ENCODE measurements around the gene CGN.

DNA sequence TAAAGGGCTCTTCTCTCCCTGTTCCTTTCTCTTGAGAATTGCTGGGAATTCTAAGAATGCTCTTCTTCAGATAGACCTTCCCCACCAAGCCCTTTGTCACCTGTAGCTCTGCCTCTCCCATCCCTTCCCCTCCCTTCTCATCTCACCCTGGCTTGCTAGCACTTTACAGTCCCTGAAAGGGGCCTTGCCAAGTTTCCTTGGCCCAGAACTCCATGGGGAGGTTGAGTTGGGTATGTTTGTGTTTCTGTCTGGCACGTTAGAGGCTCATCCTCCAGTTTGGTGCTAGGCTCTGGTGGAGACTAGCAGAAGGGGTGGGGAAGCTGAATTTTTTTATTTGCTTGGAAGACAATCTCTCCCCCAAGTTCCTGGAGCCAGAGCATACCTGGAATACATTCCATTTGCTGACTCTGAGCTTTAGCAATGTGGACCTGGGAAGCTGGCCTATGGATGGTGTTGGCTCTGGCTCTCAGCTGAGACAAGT, 4.9 kb downstream of the CGN start:
- TF ChIP-seq, protein P1, sequence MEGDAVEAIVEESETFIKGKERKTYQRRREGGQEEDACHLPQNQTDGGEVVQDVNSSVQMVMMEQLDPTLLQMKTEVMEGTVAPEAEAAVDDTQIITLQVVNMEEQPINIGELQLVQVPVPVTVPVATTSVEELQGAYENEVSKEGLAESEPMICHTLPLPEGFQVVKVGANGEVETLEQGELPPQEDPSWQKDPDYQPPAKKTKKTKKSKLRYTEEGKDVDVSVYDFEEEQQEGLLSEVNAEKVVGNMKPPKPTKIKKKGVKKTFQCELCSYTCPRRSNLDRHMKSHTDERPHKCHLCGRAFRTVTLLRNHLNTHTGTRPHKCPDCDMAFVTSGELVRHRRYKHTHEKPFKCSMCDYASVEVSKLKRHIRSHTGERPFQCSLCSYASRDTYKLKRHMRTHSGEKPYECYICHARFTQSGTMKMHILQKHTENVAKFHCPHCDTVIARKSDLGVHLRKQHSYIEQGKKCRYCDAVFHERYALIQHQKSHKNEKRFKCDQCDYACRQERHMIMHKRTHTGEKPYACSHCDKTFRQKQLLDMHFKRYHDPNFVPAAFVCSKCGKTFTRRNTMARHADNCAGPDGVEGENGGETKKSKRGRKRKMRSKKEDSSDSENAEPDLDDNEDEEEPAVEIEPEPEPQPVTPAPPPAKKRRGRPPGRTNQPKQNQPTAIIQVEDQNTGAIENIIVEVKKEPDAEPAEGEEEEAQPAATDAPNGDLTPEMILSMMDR (IDR thresholded peaks at IDR 0.05; ENCODE audit: insufficient read depth, low read length), result no peak
- TF ChIP-seq POLR2AphosphoS5 (IDR thresholded peaks at IDR 0.05; ENCODE audit: low read depth), result no peak

Measured in HL-60 (cell line).